K562 (cell line): ENCODE data around the gene THAP11. TPM values are rescaled to one million over a fixed set of nuclear protein-coding genes. Genes with fewer than 3 reads are reported as not detected.

Source experiments
- CLOCK ChIP-seq: fragments of 250-450 bp; sonication (Bioruptor Pico); IDR thresholded peaks from 2 replicates; pipeline ENCODE4 v1.4.0; 2020; ENCODE audit warnings: mild to moderate bottlenecking, moderate library complexity, borderline replicate concordance
- CREB1 ChIP-seq, 2 experiments: sonication (generic) in 1 of 2; formaldehyde crosslinking in 1 of 2; IDR thresholded peaks; 2 replicates each; pipeline versions ENCODE4 v1.6.1 to v1.8.0; 2012 to 2022; ENCODE audit warnings: inconsistent platforms in 1 of 2, mild to moderate bottlenecking in 1 of 2, missing genetic modification reagents in 1 of 2, moderate library complexity in 1 of 2
- GABPB2 ChIP-seq: fragments of 250-450 bp; sonication (Bioruptor Pico); conservative IDR thresholded peaks from 2 replicates; pipeline ENCODE4 v1.5.1; 2021; ENCODE audit warnings: mild to moderate bottlenecking
- HMBOX1 ChIP-seq: sonication (generic); IDR thresholded peaks from 2 replicates; pipeline ENCODE4 v1.6.1; 2016
- HNRNPLL ChIP-seq: fragments of 200-400 bp; formaldehyde crosslinking; IDR thresholded peaks from 2 replicates; pipeline ENCODE4 v1.6.1; 2017; ENCODE audit warnings: low read length, low read depth, mild to moderate bottlenecking; ENCODE audit not compliant: poor library complexity, severe bottlenecking
- KLF16 ChIP-seq: IDR thresholded peaks from 2 replicates; pipeline ENCODE4 v1.6.1; 2016; ENCODE audit warnings: antibody characterized with exemption
- MECOM ChIP-seq: fragments of 250-450 bp; sonication (Bioruptor Pico); IDR thresholded peaks from 2 replicates; pipeline ENCODE4 v1.8.0; 2022; ENCODE audit warnings: inconsistent platforms
- RERE ChIP-seq: sonication (generic); formaldehyde crosslinking; IDR thresholded peaks from 2 replicates; pipeline ENCODE4 v1.8.0; 2023; ENCODE audit warnings: missing genetic modification reagents, mild to moderate bottlenecking, borderline replicate concordance
- SNRNP70 ChIP-seq: fragments of 200-400 bp; formaldehyde crosslinking; optimal IDR thresholded peaks from 2 replicates; pipeline ENCODE3; 2017; ENCODE audit warnings: low read depth, low read length
- TARDBP ChIP-seq: fragments of 450-650 bp; IDR thresholded peaks from 2 replicates; pipeline ENCODE4 v1.6.1; 2016
- WHSC1 ChIP-seq: IDR thresholded peaks from one replicate; pipeline ENCODE4 v1.6.1; 2012; ENCODE audit warnings: low read length, control low read depth, inconsistent platforms
- ZNF217 ChIP-seq: sonication (generic); formaldehyde crosslinking; IDR thresholded peaks from 2 replicates; pipeline ENCODE4 v1.8.0; 2022; ENCODE audit warnings: mild to moderate bottlenecking, missing genetic modification reagents
- ZNF274 ChIP-seq: IDR thresholded peaks from 2 replicates; pipeline ENCODE4 v1.6.1; 2011; ENCODE audit warnings: low read depth, mild to moderate bottlenecking, low read length, moderate library complexity, borderline replicate concordance
- ZNF518B ChIP-seq: fragments of 250-450 bp; sonication (Bioruptor Pico); IDR thresholded peaks from 2 replicates; pipeline ENCODE4 v1.5.0; 2021; ENCODE audit warnings: mild to moderate bottlenecking, moderate library complexity
- polyA plus RNA-seq, 8 experiments: library from polyadenylated mRNA; depleted of rRNA in 4 of 8; stranded (reverse) in 5 of 8; unstranded in 3 of 8; fragments of >200 nt; fragmentation: Nextera tagmentation in 2 of 8; fragmentation: Illumina TruSeq in 1 of 8; extraction: Ambion mirVana in 2 of 8; extraction: Trizol in 1 of 8; gene quantifications; 2 replicates each; pipeline versions ENCODE4 v1.2.1 to v1.2.3, GENCODE V29; 2011 to 2014; ENCODE audit warnings: inconsistent platforms in 1 of 8, missing spikeins in 1 of 8
- total RNA-seq, 7 experiments: library from RNA; depleted of rRNA in 6 of 7; stranded (reverse); fragments of >200 nt in 6 of 7; fragmentation: Illumina TruSeq in 2 of 7; extraction: Trizol in 2 of 7; gene quantifications; 2 replicates each; pipeline versions ENCODE4 v1.2.1 to v1.2.3, GENCODE V29; 2011 to 2021; ENCODE audit warnings: low replicate concordance in 1 of 7

The THAP11 gene
- total and polyA plus RNA-seq, 9 of the 15 experiments (the other 6 are each of a cell fraction or from before 2014, with no cell fraction given), result 2.4 to 31.6 (median 21.4) TPM

GRCh38 chr16:67846320-67847063, 4.4 kb downstream of the THAP11 start, which contains the start of gene NUTF2 (continued):
- TF ChIP-seq ZNF518B (CRISPR knock-in tag) (no peak), CLOCK (no peak), ZNF274 (no peak), WHSC1 (no peak), ZNF217 (CRISPR knock-in tag) (no peak), KLF16 (no peak), SNRNP70 (no peak), TARDBP (no peak), RERE (CRISPR knock-in tag) (no peak), HMBOX1 (no peak), HNRNPLL (no peak), MECOM (CRISPR knock-in tag) (no peak), GABPB2 (no peak), CREB1 (IDR thresholded peaks at IDR 0.05) (peak; percentile 76), CREB1 (CRISPR knock-in tag; IDR thresholded peaks at IDR 0.05) (peak; percentile 83)
